Myocyte (in vitro differentiated cells): ENCODE data around the gene GAST. TPM values are rescaled to one million over a fixed set of nuclear protein-coding genes. Genes with fewer than 3 reads are reported as not detected.
"Not testable (repeated sequence)": the region's sequence is repeated elsewhere in the genome, so short reads cannot be mapped to it uniquely, and the experiment has no call there.

Experiments used
- DNase-seq: peaks from one replicate; pipeline ENCODE4 v3.0.0-alpha.2; 2012; ENCODE audit warnings: low read depth
- polyA plus RNA-seq: library from polyadenylated mRNA; unstranded; fragments of >200 nt; gene quantifications from one replicate; pipeline ENCODE4 v1.2.1, GENCODE V29; 2012; ENCODE audit warnings: missing spikeins
- total RNA-seq: library from RNA; depleted of rRNA; stranded (reverse); fragments of >200 nt; gene quantifications from 2 replicates; pipeline ENCODE4 v1.2.3, GENCODE V29; 2014

Gene GAST, protein sequence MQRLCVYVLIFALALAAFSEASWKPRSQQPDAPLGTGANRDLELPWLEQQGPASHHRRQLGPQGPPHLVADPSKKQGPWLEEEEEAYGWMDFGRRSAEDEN
- total RNA-seq = not detected in 2 replicates
- polyA plus RNA-seq = not detected

DNA sequence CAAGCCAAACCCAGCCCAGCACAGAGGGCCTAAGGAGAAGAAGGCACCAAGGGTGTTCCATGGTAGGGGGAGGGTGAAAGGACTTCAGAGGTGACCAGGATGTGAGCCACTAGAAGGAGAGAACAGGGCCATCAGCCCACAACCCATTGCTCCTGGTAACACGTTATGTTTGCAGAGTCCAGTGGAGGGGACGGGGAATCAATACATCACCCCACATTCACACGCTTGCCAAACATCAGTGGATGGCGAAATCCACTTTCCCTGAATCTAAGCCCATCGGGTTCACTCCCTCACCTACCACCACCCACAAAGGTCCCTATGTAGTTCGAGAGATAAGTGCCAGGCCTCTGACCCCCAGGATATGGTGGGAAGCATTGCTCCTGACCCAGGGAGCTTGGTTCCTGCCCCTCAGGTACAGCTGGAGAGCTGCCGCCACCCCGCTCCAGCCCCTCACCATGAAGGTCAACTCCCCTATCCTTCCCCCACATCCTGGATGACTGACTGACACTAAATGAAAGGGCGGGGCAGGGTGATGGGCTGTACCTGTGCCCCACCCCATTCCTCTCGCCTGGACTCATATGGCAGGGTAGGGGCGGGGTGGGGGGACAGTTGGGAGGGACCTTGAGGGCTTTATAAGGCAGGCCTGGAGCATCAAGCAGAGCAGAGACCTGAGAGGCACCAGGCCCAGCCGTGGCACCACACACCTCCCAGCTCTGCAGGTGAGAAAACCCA is at the start of gene GAST:
GAST (plus strand) TSS at position 663 of the 732 bp plus-strand sequence. CDS start 3,106 bp downstream, outside the sequence.
- DNase-seq = no peak

DNA sequence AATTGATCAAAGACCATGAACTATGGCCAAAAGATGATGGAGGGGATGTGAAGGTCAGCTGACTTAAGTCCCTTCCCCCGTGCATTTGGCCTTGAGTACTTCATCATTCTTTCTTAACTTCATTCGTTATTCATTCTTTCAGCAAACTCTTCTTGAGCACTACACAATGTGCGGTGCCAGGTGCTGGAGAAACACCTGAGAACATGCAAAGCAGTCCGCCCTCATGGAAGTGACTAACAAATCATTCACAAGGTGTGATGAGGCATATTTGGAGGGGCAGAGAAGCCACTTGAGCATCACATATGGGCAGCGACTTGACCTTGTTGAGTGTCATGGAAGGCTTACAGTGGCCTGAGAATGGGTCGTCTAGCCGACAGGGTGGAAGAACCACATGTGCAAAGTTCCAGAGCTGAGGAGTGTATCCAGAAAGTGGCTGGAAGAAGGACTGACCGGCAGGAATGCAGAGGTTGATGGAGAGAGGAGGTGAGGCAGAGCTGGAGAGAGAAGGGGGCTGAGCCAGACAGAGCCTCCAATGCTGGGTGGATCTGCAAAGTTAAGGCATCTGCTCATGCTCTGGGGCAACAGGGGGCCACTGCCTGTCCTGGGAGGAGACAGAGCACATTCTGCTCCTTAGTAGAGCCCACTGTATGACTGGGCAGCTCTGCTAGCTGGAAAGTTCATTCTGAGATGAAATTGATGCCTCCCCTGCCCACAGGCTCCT is 48.5 kb upstream of the GAST start:
- DNase-seq = no peak

DNA sequence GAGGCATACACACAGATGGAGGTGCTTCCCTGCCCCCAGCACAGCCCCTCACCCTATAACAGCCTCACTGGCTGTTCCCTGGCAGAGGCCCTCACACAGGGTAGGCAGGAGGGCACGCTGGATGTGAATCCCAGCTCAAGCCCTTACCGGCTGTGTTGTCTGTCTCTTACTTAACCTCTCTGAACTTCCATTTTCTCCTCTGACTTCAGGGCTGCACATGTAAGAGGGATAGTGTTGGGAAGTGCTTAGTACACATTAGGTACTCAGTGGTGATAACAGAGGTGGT is 48.0 kb upstream of the GAST start:
- DNase-seq = no peak

DNA sequence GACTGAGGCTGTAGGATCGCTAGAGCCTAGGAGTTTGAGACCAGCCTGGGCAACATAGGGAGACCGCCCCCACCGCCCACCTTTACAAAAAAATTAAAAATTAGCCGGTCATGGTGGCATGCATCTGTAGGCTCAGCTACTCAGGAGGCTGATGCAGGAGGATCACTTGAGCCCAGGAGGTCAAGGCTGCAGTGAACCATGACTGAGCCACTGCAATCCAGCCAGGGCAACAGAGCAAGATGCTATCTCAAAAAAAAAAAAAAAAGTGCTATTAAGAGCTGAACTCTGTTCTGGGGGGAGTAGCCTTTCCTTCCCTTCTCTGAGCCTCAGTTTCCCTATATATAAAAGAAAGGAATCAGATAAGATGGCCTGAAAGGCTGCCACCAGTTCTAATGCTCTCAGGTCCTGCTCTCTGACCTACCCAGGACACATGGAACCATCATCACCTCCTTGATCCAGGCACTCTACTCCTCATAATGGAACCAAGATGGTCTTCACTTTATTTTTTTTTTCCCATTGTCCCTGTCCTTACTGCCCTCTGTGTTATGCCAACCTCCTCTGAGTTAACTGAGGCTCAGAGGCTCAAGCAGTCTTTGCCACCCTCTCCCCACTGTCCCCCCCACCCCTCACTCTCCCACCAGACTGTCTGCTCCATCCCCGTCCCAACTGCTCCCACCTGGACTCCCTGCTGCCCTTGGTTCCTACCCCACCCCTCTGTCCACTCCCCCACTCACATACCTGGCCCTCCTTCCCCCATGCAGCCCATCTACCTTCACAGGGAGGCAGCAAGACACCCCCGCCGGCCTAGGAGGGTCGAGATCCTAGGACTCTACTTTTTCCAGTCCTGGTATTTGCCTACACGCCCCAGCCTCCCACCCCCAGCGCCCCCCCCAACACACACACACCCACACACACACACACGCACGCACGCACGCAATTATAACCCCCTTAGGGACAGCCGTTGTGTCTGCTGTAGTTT is 47.3 kb upstream of the GAST start:
- no peak for DNase-seq

DNA sequence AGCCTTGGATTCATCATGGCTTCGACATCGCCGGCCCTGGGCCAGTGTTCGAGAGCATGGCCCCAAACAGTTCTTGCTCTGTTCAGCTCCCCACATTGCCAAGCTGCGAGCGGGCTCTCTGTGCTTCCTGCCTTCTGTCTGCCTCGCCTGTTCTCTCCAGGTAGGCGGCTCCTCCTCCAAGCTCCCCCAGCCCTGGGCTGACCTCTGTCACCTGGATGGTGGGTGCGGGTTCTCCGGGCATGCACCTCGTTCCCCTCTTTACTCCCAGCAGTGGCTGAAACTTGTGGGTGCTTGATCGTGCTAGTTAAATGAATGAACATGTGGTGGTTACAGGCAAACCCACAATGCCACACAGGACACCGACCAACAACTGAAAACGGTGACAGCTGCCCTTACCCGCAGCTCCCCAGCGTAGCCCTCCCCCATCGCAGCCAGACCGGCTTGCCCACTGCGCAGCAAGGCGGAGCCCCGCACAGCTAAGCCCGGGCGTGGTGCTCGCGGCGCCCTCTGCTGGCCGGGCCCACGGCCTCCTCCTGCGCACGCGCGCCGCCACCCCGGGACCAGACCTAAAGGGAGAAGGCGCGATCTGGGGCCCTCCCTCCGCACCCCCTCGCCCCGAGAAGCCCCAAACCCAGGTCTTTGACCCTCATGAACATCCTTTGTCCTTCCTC is 46.4 kb upstream of the GAST start:
- peak; percentile 93 for DNase-seq

DNA sequence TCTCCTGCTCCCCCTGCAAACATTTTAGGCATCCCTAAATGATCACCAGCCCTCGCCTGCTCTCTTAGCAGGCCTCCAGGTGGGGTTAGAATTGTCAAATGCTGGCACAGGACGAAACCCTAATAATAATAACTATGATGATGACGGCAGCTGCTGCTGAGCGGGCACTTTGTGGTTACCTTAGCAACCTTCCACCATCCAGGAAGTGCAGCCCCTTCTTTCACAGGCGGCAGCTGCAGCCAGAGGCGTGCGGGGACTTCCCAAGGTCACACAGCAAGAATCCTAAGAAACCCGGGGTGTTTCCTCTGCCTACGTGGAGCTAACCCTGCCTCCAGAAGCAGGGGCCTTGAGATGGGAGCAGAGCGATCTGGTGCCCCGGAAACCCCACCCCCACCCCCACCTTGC is 45.9 kb upstream of the GAST start:
- DNase-seq = peak; percentile 74

DNA sequence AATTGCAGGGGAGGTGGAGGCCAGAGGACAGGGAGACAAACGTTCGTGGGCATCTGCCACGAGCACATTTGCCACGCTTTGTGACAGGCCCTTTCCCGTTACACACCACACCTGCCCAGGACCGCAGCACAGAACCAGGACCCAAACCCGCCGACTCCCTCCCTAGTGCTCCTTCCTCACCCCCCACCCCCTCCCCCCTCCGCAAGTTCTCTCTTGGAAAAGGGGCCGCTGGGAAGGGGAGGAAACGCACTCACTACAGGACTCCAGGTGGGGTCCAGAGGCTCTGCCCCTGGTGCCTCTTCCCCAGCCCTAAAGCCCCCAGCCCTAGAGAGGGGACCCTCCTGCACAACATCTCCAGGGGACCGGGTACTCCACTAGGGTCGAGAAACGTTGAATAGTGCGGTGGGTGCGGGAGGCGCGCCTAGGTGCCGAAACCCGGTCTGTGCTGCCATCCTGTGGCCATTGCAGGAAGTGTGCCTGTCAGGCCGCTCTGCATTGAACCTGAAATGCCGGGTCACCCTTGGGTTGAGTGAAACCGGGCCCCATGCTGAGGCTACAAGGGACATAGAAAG is 45.3 kb upstream of the GAST start:
- DNase-seq = peak; percentile 76

DNA sequence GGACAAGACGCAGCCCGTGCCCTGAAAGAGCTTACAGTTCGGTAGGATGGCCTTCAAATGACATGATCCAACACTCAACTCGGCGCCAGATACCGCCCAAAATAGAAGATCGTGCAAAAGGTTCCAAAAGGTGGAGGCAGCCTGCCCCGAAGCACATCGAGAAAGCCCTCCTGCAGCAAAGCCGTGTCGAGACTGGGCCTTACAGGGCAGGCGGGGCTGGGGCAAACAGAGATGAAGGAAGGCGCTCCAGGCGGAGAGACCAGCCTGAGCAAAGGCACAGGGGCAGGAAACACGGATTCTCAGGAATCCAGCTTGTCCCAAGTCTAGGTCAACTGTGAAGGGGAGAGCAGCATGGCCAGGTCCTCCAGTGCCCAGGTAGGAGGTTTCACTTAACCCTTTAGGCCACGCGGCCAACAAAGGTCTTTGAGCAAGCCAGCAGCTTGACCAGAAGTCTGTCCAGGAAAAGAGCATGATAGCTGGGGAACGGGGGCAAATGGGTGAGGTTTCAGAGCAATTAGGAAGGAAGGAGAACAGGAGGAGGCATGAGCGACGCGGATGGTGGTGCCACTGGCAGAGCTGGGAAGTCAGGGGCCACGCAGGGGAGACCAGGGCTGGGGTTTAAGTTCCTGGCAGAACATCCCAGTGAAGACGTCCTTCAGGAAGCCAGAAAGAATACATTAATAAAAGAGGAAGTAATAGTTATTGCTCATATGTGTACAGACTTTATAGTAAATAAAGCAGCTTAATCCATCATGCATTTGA is 44.7 kb upstream of the GAST start:
- no peak for DNase-seq

DNA sequence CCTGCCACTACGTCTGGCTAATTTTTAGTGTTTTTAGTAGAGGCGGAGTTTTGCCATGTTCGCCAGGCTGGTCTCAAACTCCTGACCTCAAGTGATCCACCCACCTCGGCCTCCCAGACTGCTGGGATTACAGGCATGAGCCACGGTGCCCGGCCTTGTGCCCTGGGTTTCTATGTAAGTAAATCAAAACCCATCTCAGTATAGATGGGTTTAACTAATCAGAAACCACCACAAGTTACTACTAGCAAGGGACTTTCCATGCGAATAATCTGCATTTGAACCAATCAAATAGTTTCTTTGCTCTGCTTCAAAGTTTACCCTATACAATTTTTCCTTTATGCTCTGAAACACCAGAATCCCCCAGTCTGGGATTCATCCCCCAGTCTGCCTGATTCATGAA is 40.0 kb upstream of the GAST start:
- no peak for DNase-seq

DNA sequence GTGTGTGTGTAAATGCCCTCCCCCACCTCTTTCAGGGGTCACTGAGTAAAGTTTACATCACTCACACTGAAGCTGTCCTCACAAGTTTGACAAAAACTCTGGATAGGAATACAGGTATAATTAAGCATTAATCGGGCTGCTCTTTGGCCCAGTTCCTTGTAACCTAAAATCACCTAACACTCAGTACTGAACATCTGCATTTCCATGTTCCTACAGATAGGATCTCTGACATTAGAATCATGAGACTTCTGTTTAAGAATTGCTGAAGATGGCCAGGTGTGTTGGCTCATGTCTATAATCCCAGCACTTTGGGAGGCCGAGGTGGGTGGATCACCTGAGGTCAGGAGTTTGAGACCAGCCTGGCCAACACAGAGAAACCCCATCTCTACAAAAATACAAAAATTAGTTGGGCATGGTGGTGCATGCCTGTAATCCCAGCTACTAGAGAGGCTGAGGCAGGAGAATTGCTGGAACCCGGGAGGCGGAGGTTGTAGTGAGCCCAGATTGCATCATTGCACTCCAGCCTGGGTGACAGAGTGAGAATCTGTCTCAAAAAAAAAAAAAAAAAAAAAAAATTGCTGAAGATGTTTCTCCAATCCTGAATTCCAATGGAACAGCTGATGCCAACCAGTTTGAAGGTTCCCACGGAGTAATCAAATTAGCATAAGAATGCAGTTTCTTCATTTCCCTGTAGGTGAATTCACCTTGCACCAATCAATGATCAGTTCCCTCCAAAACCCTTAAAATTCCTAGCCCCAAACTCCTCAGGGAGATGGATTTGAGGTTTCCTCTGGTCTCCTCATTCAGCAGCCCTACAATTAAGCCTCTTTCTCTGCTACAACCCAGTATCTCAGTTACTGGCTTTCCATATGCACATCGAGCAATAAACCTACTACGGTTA is 36.7 kb upstream of the GAST start:
- DNase-seq = not testable (repeated sequence)

DNA sequence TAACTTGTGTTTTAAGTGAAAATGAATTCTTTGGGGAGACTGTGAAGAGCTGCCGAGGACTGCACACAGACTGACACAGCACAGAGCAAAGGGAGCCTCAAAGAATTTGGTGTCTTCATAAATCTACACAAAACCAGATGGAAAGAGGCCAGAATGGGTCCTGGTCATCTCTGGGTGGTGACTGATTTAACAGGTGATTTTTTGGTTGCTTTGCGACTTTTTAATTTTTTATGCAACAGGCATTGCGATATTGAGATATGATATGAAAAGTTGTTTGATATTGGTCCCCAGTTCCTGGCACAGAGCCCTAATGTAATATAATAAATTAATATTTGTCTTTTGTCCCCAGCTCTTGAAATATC is 36.1 kb upstream of the GAST start:
- no peak for DNase-seq

DNA sequence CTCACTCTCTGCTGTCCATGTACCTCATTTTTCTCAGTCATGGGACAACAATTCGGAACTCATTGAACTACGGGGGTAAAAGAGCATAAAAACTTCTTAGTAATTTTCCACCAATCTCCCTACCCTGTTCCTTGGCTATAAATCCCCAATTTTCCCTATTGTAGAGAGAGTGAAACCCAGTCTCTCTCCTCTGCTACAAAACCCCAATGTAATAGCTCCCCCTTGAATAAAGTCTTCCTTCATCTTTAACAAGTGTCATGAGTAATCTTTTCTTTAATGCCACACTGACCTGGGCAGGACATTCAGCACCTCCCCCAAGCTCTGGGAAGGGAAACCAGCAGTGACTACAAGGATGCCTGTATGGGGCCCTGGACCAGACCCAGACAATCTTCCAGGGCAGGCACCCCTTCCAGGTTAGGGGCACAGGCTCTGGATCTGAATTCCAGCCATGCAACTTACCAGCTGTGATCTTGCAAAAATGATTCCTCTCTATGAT is 33.7 kb upstream of the GAST start:
- DNase-seq = no peak

DNA sequence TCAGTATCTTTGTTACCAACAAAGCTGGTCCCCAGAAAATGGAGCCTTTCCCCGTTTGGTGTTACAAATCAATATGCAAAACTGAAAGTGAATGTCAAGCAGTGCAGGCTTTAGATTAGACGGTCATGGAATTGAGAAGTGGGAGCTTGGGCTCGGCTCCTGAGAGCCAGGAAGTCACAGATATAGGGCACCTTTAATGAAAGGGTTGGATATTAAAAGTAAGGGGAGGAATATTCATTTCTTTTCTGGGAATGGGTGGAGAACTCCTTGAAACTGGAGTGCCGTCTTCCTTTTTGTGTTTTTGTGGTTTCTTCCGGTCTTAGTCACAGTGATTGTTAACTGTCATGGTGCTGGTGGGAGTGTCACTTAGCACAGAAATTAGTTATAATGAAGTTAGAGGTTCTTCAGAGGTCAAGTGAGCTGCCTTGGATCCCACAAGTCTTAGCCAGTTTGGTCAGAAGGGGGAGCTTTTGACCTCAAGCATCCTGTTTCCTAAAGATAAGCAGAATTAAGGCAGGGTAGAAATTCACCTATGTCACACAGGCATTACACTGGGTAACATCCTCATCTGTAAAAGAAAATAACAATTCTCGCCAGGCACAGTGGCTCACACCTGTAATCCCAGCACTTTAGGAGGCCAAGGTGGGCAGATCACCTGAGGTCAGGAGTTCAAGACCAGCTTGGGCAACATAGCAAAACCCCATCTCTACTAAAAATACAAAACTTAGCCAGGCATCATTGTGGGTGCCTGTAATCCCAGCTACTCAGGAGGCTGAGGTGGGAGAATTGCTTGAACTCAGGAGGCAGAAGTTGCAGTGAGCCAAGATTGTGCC is 33.0 kb upstream of the GAST start:
- peak; percentile 45 for DNase-seq

DNA sequence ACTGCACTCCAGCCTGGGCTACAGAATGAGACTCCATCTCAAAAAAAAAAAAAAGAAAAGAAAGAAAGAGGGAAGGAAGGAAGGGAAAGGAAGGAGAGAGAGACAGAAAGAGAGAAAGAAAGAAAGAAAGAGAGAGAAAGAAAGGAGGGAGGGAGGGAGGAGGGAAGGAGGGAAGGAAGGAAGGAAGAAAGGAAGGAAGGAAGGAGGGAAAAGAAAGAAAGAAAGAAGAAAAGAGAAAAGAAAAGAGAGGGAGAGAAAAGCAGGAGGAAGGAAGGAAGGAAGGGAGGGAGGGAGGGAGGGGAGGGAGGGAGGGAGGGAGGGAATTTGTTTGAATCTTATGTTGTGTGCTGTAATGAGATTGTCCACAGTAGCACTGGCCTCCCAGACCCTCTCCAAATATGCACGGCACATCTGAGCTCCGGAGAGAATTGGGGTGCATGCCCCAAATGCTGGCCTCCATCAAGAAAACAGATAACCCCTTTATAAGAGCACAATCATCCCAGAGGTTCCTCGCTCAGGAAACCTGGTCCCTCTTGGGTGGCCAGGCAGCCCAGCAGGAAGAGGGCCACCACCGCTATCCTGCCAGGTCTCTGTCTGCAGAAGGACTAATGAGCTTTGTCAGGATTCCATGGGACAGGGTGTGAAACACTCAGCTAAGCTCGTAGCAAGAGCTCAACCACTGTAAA is 32.2 kb upstream of the GAST start:
- no peak for DNase-seq

DNA sequence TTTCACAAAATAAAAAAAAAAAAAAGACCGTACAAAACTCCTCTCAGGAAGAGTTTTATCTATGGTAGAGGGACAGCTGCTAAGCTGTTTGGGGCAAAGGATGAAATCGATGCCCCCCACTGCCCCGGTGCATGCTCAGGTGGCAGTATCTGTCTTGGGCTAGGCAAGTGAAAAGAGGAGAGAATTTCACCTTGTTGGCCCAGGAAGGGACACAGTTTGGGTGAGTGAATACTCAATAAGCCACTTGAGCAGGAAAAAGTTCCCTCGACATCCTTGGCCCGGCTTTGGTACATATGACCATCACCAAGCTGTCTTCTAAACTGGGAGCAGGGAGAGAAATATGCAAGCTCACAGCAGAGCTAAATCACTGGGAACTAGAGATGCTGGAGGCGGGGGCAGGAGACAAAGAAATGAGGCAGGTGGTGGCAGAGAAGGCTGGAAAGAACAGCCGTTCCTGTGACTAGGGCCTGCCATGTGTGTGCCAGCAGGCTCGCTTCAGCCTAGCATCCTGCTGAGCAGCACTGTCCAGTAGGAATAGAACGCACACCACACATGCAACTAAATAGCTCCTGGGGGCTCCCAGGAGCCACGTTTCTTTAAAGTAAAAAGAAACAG is 31.6 kb upstream of the GAST start:
- no peak for DNase-seq

DNA sequence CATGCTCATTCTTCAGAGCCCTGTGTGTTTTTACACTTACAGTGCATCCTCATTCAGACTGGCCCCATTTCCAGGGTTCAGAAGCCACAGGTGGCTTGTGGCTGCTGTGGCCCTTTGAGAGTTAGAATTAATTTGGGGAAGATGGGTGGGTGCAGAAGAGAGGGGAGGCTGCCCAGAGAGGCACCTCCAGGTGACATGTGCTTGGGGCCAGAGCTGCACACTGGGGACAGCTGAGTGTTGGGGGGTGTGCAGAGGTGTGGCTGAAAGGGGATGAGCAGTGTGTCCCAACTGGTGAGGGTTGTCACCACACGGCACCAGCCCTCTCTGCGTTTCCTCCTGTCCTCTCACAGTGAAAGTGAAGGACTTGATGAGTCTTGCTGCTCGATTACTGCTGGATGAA is 30.4 kb upstream of the GAST start:
- DNase-seq = no peak

DNA sequence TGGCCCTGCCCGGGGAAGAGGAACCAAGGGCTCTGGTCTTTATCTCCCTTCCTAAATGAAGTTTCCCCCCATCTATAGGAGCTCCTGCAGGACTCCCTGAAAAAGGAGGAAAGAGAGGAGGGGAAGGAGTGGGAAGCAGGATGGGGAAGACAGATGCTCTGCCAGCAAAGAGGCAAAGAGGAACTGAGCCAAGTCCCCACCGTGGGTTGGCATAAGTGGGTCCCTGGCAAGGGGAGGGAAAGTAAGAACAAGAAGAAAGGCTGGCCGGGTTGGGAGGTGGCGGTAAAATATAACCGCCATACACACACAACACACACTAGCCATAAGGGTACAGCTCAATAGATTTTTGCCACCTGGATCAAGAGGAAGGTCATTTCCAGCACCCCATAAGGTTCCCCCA is 29.5 kb upstream of the GAST start:
- no peak for DNase-seq
